Keratinocyte (primary cell): ENCODE measurements around the gene RAET1G. TPM values are rescaled to one million over a fixed set of nuclear protein-coding genes. Genes with fewer than 3 reads are reported as not detected.
A peak's percentile ranks its signal among the peaks of the same experiment; 100 is the strongest.

Source experiments
- DNase-seq: peaks from one replicate; pipeline ENCODE4 v3.0.0-alpha.2; 2011; ENCODE audit warnings: low read depth, missing footprints, low spot score
- FAIRE-seq: peaks from 2 replicates; lab custom pipeline; 2011; peaks lifted over from hg19 to GRCh38; lab: Jason Lieb, UNC
- H2AFZ ChIP-seq: 2 replicates; pipeline ENCODE4 v1.6.0; 2012; ENCODE audit warnings: low read length, control low read depth, inconsistent platforms; ENCODE audit not compliant: control insufficient read depth
- H3K27ac ChIP-seq: 2 replicates; pipeline ENCODE4 v1.5.1; 2011; ENCODE audit warnings: low read length; ENCODE audit not compliant: control insufficient read depth, insufficient read depth
- H3K27me3 ChIP-seq: 3 replicates; pipeline ENCODE4 v1.6.0; 2011; ENCODE audit warnings: low read length; ENCODE audit not compliant: control insufficient read depth, insufficient read depth; ENCODE audit errors: extremely low read depth
- H3K36me3 ChIP-seq, 2 experiments: 2 replicates in 1 of 2; 3 replicates in 1 of 2; pipeline ENCODE4 v1.5.1; 2011; ENCODE audit warnings: low read length in 2 of 2, mild to moderate bottlenecking in 1 of 2; ENCODE audit not compliant: control insufficient read depth in 2 of 2, insufficient read depth in 2 of 2; ENCODE audit errors: extremely low read depth in 1 of 2
- H3K4me1 ChIP-seq: 3 replicates; pipeline ENCODE4 v1.5.1; 2011; ENCODE audit warnings: low read length; ENCODE audit not compliant: control insufficient read depth, insufficient read depth; ENCODE audit errors: extremely low read depth
- H3K4me2 ChIP-seq: 3 replicates; pipeline ENCODE4 v1.6.0; 2011; ENCODE audit warnings: low read depth, low read length; ENCODE audit not compliant: control insufficient read depth, insufficient read depth; ENCODE audit errors: extremely low read depth
- H3K4me3 ChIP-seq, 3 experiments: fragments of 200-600 bp in 1 of 3; sonication (generic) in 1 of 3; 2 replicates in 2 of 3; 3 replicates in 1 of 3; pipeline ENCODE4 v1.5.1; 2011 to 2016; ENCODE audit warnings: low read length in 3 of 3, mild to moderate bottlenecking in 3 of 3, control low read depth in 2 of 3, inconsistent platforms in 1 of 3, low read depth in 1 of 3, mixed read lengths in 1 of 3, mixed run types in 1 of 3, moderate library complexity in 1 of 3; ENCODE audit not compliant: control insufficient read depth in 2 of 3, insufficient read depth in 2 of 3; ENCODE audit errors: extremely low read depth in 1 of 3
- H3K79me2 ChIP-seq: 2 replicates; pipeline ENCODE4 v1.6.0; 2012; ENCODE audit warnings: low read length; ENCODE audit not compliant: control insufficient read depth, insufficient read depth
- H3K9ac ChIP-seq: 3 replicates; pipeline ENCODE4 v1.6.0; 2011; ENCODE audit warnings: low read length; ENCODE audit not compliant: control insufficient read depth, insufficient read depth; ENCODE audit errors: extremely low read depth
- H3K9me1 ChIP-seq: 3 replicates; pipeline ENCODE4 v1.6.0; 2011; ENCODE audit warnings: low read length; ENCODE audit not compliant: control insufficient read depth, insufficient read depth; ENCODE audit errors: extremely low read depth
- H3K9me3 ChIP-seq: 2 replicates; pipeline ENCODE4 v1.5.1; 2012; ENCODE audit warnings: low read depth, low read length; ENCODE audit not compliant: control insufficient read depth
- H4K20me1 ChIP-seq: 3 replicates; pipeline ENCODE4 v1.6.0; 2011; ENCODE audit warnings: low read length; ENCODE audit not compliant: control insufficient read depth, insufficient read depth; ENCODE audit errors: extremely low read depth
- CTCF ChIP-seq, 3 experiments: IDR thresholded peaks in 1 of 3; conservative IDR thresholded peaks in 1 of 3; optimal IDR thresholded peaks in 1 of 3; 2 replicates in 2 of 3; 3 replicates in 1 of 3; pipeline versions ENCODE3 to v1.5.1; 2011; ENCODE audit warnings: low read length in 3 of 3, mild to moderate bottlenecking in 3 of 3, moderate library complexity in 2 of 3, control low read depth in 1 of 3, inconsistent platforms in 1 of 3; ENCODE audit not compliant: insufficient read depth in 2 of 3; ENCODE audit errors: extremely low read depth in 1 of 3
- EZH2 ChIP-seq: IDR thresholded peaks from one replicate; pipeline ENCODE4 v1.6.1; 2012; ENCODE audit warnings: inconsistent platforms, mild to moderate bottlenecking, low read length, moderate library complexity
- dilution Hi-C: fragments of 300-500 bp; cut with MboI; formaldehyde crosslinking; loops from one replicate; pipeline ENCODE4 v1.7.0; 2020; ENCODE audit warnings: low sequenced_read_pairs; ENCODE audit not compliant: extremely low pct_ligation_motif_present
- polyA plus RNA-seq, 5 experiments: library from polyadenylated mRNA; depleted of rRNA in 3 of 5; stranded (reverse) in 3 of 5; stranded (forward) in 1 of 5; unstranded in 1 of 5; fragments of >200 nt; gene quantifications; 1 replicate in 1 of 5; 2 replicates in 3 of 5; 3 replicates in 1 of 5; pipeline versions ENCODE4 v1.2.1 to v1.2.3, GENCODE V29; 2011 to 2012; ENCODE audit warnings: missing spikeins in 2 of 5, low read depth in 1 of 5, low replicate concordance in 1 of 5

The RAET1G gene
- polyA plus RNA-seq, 1 donor (not counting 4 experiments of a cell fraction or from before 2014, with no cell fraction given), result 16.4 TPM

GRCh38 chr6:149899486-149899885, 23.4 kb downstream of the RAET1G start:
- H3K79me2 ChIP-seq, result no peaks in the 10 kb centered on the region
- H3K9me3 ChIP-seq, result no peaks in the 10 kb centered on the region
- dilution Hi-C loops, result no loop called here
- no peak overlapping the region for H3K4me3 ChIP-seq
- H3K9ac ChIP-seq, result no peak overlapping the region
- H3K27ac ChIP-seq, result peak overlapping the region; percentile 67
- FAIRE-seq (no peak), DNase-seq (no peak)
- no peaks in the 10 kb centered on the region for H3K36me3 ChIP-seq
- peak overlapping the region; percentile 65 for H3K4me2 ChIP-seq
- no peak for TF ChIP-seq CTCF (optimal IDR thresholded peaks at IDR 0.05 in 1 of 3, IDR thresholded peaks at IDR 0.05 in 1 of 3, conservative IDR thresholded peaks at IDR 0.05 in 1 of 3; ENCODE audit: extremely low read depth in 1 of 3, insufficient read depth in 2 of 3, low read length in 3 of 3)
- no peaks in the 10 kb centered on the region for H3K9me1 ChIP-seq
- no peak overlapping the region for H2AFZ ChIP-seq
- no peaks in the 10 kb centered on the region for H4K20me1 ChIP-seq
- no peaks in the 10 kb centered on the region for H3K27me3 ChIP-seq
- H3K4me1 ChIP-seq, result peaks cover 55% of the 10 kb centered on the region

DNA sequence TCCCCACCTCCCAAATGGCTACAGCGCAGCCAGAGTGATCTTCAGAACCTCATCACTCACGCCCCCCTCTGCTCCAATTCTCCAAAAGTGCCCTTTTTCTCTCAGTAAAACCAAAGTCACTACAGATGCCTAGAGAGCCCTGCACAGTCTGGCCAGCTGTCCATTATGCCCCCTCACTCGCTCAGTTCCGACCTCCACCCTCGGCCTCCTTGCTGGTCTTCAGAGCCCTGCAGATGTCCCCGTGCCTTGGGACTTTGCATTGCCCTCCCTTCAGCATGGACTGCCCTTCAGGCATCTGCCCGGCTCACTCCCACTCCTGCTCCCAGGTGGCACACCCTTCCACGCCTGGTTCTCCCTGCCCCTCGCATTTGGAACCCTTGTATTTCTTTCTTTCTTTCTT, 24.0 kb downstream of the RAET1G start:
- dilution Hi-C loops, result no loop called here
- TF ChIP-seq EZH2 (no peak), CTCF (optimal IDR thresholded peaks at IDR 0.05 in 1 of 3, IDR thresholded peaks at IDR 0.05 in 1 of 3, conservative IDR thresholded peaks at IDR 0.05 in 1 of 3; ENCODE audit: extremely low read depth in 1 of 3, insufficient read depth in 2 of 3, low read length in 3 of 3) (no peak)
- Histone ChIP-seq H3K27me3 (no peaks in the 10 kb centered on the region), H3K9me3 (no peaks in the 10 kb centered on the region), H3K9me1 (no peaks in the 10 kb centered on the region), H3K27ac (no peak overlapping the region), H3K36me3 (no peaks in the 10 kb centered on the region), H4K20me1 (no peaks in the 10 kb centered on the region), H2AFZ (no peak overlapping the region), H3K9ac (no peak overlapping the region), H3K4me1 (peaks cover 55% of the 10 kb centered on the region), H3K4me2 (no peak overlapping the region), H3K79me2 (no peaks in the 10 kb centered on the region), H3K4me3 (no peak overlapping the region)
- DNase-seq (no peak), FAIRE-seq (no peak)
